ENCODE data around the gene FLOT1. TPM values are rescaled to one million over a fixed set of nuclear protein-coding genes. Genes with fewer than 3 reads are reported as not detected.

The FLOT1 gene, protein sequence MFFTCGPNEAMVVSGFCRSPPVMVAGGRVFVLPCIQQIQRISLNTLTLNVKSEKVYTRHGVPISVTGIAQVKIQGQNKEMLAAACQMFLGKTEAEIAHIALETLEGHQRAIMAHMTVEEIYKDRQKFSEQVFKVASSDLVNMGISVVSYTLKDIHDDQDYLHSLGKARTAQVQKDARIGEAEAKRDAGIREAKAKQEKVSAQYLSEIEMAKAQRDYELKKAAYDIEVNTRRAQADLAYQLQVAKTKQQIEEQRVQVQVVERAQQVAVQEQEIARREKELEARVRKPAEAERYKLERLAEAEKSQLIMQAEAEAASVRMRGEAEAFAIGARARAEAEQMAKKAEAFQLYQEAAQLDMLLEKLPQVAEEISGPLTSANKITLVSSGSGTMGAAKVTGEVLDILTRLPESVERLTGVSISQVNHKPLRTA
- total RNA-seq = 190 TPM
- long read RNA-seq, transcript FLOT1-201 (13 exons, 1,912 nt) = major isoform, 1,078 of 1,428 reads
- long read RNA-seq, partial matches to known transcripts = 106 of 1,428 reads
- long read RNA-seq, other reads (novel, unspliced or antisense) = 239 of 1,428 reads

- peak; percentile 100 for DNase-seq (ENCODE audit: low spot score)
These were observed at the start of gene FLOT1 for GRCh38 chr6:30742316-30743098. TSS of gene FLOT1 (minus strand) at chr6:30742687. CDS start at chr6:30742189, 498 bp downstream.

- no peak for DNase-seq (ENCODE audit: low spot score)
These were observed 48.4 kb upstream of the FLOT1 start for GRCh38 chr6:30790724-30791383.

DNA sequence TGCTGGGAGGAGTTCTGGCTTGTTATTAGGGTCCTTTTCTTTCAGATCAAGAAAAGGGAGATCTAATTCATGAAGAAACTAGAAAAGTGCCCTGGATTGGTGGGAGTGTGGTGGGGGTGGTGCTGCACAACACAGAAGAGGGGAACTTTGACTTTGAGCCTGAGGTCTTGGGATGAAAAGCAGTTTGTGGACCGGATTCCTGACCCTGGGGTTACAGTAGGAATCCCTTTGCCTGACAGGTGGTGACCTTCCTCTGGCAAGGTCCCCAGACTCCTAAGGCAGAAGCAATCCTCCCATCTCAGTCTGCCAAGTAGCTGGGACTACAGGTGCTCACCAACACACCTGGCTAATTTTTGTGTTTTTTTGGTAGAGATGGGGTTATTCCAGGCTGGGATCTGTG is 47.1 kb upstream of the FLOT1 start:
- DNase-seq (ENCODE audit: low spot score) = no peak

GRCh38 chr6:30787954-30788353 is 45.5 kb upstream of the FLOT1 start:
- no peak for DNase-seq (ENCODE audit: low spot score)

DNA sequence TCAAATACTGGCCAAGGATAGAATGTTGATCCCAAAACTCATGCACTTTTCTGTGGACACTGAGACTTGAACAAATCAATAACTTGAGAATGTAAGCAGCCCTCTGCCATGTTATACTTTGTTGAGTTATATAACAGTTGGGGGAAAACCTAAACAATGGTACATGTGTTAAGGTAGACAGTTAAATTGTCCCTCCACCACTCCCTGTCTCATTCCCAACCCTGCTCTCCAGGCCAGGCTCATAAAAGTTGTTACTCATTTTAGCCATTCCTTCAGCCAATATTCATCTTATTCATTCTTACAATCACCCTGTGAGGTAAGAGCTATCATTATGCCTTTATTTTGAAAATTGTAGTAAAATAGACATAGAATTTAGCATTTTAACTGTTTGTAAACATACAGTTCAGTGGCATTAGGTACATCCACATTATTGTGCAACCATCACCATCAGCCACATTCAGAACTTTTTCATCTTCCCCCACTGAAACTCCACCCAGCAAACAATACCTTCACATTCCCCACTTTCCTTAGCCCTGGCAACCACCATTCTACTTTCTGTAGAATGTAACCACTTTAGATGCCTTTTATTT is 40.0 kb upstream of the FLOT1 start:
- no peak for DNase-seq (ENCODE audit: low spot score)

GRCh38 chr6:30781743-30782424 is 39.4 kb upstream of the FLOT1 start:
- DNase-seq (ENCODE audit: low spot score) = peak; percentile 97

GRCh38 chr6:30781395-30781742 is 38.9 kb upstream of the FLOT1 start:
- no peak for DNase-seq (ENCODE audit: low spot score)

DNA sequence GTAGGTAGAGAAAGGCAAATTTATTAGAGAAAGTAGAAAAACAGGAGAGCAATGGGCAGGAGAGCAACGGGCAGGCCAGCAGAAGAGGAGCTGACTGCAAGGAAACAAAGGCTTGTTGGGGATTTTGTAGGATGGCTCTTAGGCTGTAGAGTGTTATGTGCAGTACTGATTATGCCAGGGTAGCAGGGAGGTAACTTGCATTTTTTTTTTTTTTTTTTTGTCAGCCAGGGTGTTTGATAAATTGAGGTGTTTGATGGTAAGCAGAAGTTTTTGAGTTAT is 38.1 kb upstream of the FLOT1 start:
- DNase-seq (ENCODE audit: low spot score) = no peak

DNA sequence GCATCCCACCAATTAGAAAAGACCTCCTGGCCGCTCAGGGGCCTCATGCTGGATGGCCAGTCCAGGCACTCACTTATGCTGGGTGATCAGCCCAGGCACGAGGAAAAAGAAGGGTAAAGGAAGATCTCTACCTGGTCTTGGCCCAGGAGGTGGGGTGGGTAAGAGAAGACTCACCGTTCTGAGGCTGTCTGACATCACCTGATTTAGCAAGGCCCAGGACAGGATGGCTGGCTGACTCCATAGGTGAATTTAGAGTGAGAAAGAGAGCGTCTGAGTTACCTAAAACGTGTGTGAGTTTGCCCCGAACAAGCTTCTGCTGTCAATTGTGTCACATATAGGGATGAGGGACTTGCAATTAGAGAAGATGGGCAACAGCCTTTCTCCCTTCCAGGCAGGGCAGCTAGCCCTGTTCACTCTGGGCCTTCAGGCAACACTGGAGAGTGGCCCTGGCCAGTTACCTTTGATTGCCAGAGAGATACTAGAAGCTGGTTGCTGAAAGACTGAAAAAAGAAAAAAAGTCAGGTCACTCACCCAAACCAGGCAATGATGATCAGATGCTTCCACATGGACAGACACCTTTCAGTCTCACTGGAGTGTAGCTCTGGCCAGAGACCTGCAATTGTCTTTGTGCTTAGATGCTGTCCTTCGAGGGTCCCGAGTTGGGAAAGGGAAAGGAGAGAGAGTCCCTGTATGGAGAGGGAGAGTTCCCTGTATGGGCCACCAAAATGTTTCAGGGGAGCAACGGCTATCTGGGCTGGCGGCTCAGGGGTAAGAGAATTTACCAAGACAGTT is 37.6 kb upstream of the FLOT1 start:
- no peak for DNase-seq (ENCODE audit: low spot score)

- no peak for DNase-seq (ENCODE audit: low spot score)
These were observed 35.6 kb upstream of the FLOT1 start for GRCh38 chr6:30778001-30778635.

GRCh38 chr6:30777155-30777485 is 34.6 kb upstream of the FLOT1 start:
- no peak for DNase-seq (ENCODE audit: low spot score)

- no peak for DNase-seq (ENCODE audit: low spot score)
These were observed 34.1 kb upstream of the FLOT1 start for GRCh38 chr6:30776390-30777154.

DNA sequence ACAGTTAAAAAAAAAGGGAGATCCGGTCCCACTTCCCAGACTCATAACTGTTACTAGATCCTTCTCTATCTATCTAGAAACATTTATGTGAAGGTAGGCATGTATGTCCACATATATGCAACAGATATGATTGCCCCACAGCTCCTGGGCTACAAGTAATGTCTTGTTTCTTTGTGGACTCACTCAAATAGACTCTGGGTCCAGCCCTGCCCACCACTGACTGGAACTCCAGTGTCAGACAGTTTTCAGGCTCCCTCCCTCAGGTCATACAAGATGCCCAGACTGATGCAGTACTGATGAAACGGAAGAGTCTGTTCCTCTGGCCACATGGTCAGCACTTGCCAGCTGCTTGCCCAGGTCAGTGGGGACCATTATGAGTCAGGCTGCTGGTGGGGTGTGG is 32.6 kb upstream of the FLOT1 start:
- DNase-seq (ENCODE audit: low spot score) = no peak

GRCh38 chr6:30774701-30775100 is 32.2 kb upstream of the FLOT1 start:
- DNase-seq (ENCODE audit: low spot score) = no peak

DNA sequence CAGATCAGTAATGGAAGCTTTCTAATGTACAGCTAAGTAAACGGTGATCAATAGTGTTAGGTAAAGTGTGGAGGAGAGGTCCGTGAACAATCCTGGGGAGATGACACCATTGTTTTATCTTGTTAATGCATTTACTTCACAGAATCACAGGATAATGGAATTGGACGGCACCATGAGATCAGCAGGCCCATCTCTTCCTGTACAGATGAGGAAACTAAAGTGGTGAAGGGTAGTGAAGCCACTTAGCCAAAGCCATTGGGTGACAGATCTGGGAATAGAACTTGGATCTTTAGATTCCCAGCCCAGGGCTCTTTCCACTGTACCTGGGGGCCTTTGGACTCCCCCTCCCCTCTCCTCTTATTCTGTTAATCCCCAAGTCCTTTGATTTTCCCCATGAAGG is 28.1 kb upstream of the FLOT1 start:
- DNase-seq (ENCODE audit: low spot score) = no peak

- no peak for DNase-seq (ENCODE audit: low spot score)
These were observed 27.5 kb upstream of the FLOT1 start for GRCh38 chr6:30769853-30770524.

- DNase-seq (ENCODE audit: low spot score) = no peak
These were observed 26.8 kb upstream of the FLOT1 start for GRCh38 chr6:30769088-30769852.

DNA sequence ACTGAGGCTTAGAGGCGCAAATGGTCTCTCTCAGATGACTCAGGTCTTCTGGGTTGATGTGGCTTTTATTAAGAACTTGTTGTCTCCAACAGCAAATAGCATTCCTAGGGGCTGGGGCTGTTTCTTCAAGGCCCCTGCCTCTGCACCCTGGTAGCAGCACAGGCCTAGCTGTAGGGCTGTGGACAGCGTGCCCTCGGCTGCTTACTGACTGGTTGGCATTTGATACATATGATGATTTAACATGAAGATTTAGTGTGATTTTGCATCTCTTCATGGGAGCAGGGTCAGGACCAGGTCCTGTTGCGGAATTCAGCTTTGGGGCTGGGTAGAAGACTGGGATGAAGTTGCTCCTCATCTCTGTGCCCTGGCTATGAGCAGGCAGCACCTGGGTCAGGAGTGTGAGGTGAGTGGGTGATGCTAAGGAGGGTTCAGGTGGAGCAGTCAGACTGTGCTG is 26.2 kb upstream of the FLOT1 start:
- no peak for DNase-seq (ENCODE audit: low spot score)
